Measurements from ENCODE around the gene CD300LG.
"Not testable (repeated sequence)": the region's sequence is repeated elsewhere in the genome, so short reads cannot be mapped to it uniquely, and the experiment has no call there.

The CD300LG gene

GRCh38 chr17:43854498-43854897 is 7.5 kb downstream of the CD300LG start:
- H3K4me1 Mint-ChIP-seq, result no peaks in the 10 kb centered on the region
- H3K9me3 Mint-ChIP-seq, result no peaks in the 10 kb centered on the region
- no peak overlapping the region for H3K4me3 Mint-ChIP-seq
- no peaks in the 10 kb centered on the region for H3K36me3 Mint-ChIP-seq
- DNase-seq (ENCODE audit: low spot score in 2 of 2), result no peak
- H3K27me3 Mint-ChIP-seq, result peaks cover 22% of the 10 kb centered on the region
- H3K27ac Mint-ChIP-seq, result no peak overlapping the region
- no peak for ATAC-seq (ENCODE audit: low read depth)

- Mint-ChIP-seq H3K9me3 (no peaks in the 10 kb centered on the region), H3K36me3 (no peaks in the 10 kb centered on the region), H3K4me1 (no peaks in the 10 kb centered on the region), H3K27me3 (peaks cover 17% of the 10 kb centered on the region), H3K4me3 (no peak overlapping the region), H3K27ac (no peak overlapping the region)
- no peak for ATAC-seq (ENCODE audit: low read depth)
- no peak for DNase-seq (ENCODE audit: low spot score in 2 of 2)
Observed at GRCh38 chr17:43855061-43855460, 8.1 kb downstream of the CD300LG start.

DNA sequence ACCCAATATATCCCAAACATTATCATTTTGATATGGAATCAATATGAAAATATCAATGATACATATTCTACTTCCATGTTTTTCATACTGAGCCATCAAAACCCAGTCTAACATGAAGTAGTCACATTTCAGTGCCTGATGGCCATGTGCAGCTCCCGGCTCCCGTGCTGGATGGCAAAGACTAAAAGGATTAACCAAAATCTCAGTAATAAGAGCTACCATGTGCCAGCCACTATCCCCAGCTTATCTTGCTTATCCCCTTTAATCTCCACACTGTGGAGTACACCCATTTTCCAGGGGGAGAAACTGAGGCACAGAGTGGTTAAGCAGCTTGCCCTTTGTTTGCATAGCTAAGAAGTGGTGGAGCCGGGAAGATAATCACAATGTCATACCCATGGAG is 9.2 kb downstream of the CD300LG start:
- ATAC-seq (ENCODE audit: low read depth), result no peak
- H3K36me3 Mint-ChIP-seq, result no peaks in the 10 kb centered on the region
- H3K4me3 Mint-ChIP-seq, result no peak overlapping the region
- H3K27me3 Mint-ChIP-seq, result peaks cover 17% of the 10 kb centered on the region
- H3K9me3 Mint-ChIP-seq, result no peaks in the 10 kb centered on the region
- H3K27ac Mint-ChIP-seq, result no peak overlapping the region
- H3K4me1 Mint-ChIP-seq, result no peaks in the 10 kb centered on the region
- no peak for DNase-seq (ENCODE audit: low spot score in 2 of 2)

- Mint-ChIP-seq H3K4me1 (no peaks in the 10 kb centered on the region), H3K36me3 (no peaks in the 10 kb centered on the region), H3K27me3 (peaks cover 11% of the 10 kb centered on the region), H3K27ac (no peak overlapping the region), H3K4me3 (no peak overlapping the region), H3K9me3 (no peaks in the 10 kb centered on the region)
- no peak for ATAC-seq (ENCODE audit: low read depth)
- no peak for DNase-seq (ENCODE audit: low spot score in 2 of 2)
Observed at GRCh38 chr17:43857141-43857540, 10.2 kb downstream of the CD300LG start.

DNA sequence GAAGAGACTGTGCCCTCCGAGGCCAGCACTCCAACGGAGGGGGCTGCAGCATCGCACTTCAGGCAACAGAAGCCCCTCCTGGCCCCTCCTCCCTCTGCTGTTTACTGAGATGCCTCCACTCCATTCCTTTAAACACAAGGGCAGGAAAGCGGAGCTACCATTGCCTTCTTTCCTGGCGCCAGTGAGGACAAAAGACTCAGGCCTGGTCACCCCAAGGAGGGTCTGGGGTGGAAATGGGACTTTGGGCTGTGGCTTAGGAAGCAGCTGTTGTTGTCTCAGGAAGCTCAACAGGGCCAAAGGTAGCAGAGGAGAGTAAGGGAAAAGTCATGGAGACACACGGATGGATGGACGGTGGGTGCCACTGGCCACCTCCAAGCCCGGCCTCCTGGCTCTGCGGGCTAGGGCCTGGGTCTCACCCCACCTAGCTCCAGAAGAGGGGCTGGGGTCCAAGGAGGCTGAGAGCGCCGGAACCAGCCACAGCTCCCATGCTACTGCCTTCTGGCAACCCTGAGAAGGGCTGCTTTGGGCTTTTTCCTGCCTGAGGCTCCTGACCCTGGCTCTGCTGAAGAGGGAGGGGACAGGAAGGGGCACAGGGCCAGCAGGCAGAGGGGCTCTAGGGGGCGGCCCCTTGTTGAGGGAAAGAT is 11.1 kb downstream of the CD300LG start:
- Mint-ChIP-seq H3K27ac (no peak overlapping the region), H3K4me1 (no peaks in the 10 kb centered on the region), H3K36me3 (no peaks in the 10 kb centered on the region), H3K4me3 (no peak overlapping the region), H3K27me3 (peaks cover 15% of the 10 kb centered on the region), H3K9me3 (no peaks in the 10 kb centered on the region)
- DNase-seq (ENCODE audit: low spot score in 2 of 2) (no peak), ATAC-seq (ENCODE audit: low read depth) (no peak)

- no peaks in the 10 kb centered on the region for H3K4me1 Mint-ChIP-seq
- ATAC-seq (ENCODE audit: low read depth) (no peak), DNase-seq (ENCODE audit: low spot score in 2 of 2) (no peak)
Observed at GRCh38 chr17:43860077-43860725, 13.2 kb downstream of the CD300LG start.

DNA sequence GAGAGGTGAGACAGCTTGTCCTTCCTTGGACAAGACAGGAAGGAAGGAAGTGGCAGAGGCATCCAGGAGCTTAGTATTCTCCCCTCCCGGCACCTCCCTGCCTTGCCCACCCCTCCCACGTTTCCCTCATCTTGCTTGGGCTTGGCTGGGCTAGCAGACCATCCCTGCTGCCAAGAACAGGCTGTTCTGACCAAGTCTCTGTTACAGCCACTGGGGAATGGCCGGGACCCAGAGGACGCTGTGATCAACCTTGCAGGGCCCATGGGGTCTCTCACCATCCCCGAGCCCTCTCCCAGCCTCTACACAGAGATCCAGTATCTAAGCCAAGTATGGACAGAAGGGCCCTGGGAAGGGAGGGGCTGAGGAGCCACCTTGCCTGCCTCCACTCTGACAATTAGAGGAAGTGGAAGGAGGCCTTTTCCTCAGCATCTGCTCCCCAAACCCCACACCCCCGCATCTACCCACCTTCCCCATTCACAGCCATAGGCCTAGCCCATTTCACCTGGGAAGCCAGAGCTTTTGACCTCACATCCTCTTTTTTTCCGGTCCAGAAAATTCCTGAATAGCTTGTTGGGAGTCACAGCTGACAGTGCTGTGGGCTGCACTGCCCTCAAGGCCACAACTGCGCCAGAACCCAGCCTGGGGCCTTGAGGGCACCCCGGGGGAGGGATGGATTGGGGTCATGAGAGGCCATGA is 14.1 kb downstream of the CD300LG start:
- DNase-seq (ENCODE audit: low spot score in 2 of 2), result no peak
- Mint-ChIP-seq H3K36me3 (no peaks in the 10 kb centered on the region), H3K9me3 (no peaks in the 10 kb centered on the region), H3K27ac (no peak overlapping the region), H3K27me3 (peaks cover 12% of the 10 kb centered on the region), H3K4me1 (no peaks in the 10 kb centered on the region), H3K4me3 (no peak overlapping the region)
- no peak for ATAC-seq (ENCODE audit: low read depth)

More at GRCh38 chr17:43860077-43860725, 13.2 kb downstream of the CD300LG start:
- H3K27me3 Mint-ChIP-seq, result peaks cover 15% of the 10 kb centered on the region
- no peak overlapping the region for H3K4me3 Mint-ChIP-seq
- no peak overlapping the region for H3K27ac Mint-ChIP-seq
- H3K36me3 Mint-ChIP-seq, result no peaks in the 10 kb centered on the region
- H3K9me3 Mint-ChIP-seq, result no peaks in the 10 kb centered on the region

DNA sequence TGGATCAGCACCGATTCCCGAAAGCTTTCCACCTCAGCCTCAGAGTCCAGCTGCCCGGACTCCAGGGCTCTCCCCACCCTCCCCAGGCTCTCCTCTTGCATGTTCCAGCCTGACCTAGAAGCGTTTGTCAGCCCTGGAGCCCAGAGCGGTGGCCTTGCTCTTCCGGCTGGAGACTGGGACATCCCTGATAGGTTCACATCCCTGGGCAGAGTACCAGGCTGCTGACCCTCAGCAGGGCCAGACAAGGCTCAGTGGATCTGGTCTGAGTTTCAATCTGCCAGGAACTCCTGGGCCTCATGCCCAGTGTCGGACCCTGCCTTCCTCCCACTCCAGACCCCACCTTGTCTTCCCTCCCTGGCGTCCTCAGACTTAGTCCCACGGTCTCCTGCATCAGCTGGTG is 15.0 kb downstream of the CD300LG start:
- ATAC-seq (ENCODE audit: low read depth) (no peak), DNase-seq (ENCODE audit: low spot score in 2 of 2) (no peak)
- Mint-ChIP-seq H3K27ac (no peak overlapping the region), H3K9me3 (no peaks in the 10 kb centered on the region), H3K36me3 (no peaks in the 10 kb centered on the region), H3K4me1 (no peaks in the 10 kb centered on the region), H3K27me3 (peaks cover 11% of the 10 kb centered on the region), H3K4me3 (no peak overlapping the region)

GRCh38 chr17:43864161-43864984 is 17.4 kb downstream of the CD300LG start:
- ATAC-seq (ENCODE audit: low read depth) (no peak), DNase-seq (ENCODE audit: low spot score in 2 of 2) (no peak)
- Mint-ChIP-seq H3K27ac (no peak overlapping the region), H3K9me3 (peaks cover 4% of the 10 kb centered on the region), H3K36me3 (peaks cover 2% of the 10 kb centered on the region), H3K4me1 (no peaks in the 10 kb centered on the region), H3K27me3 (peaks cover 13% of the 10 kb centered on the region), H3K4me3 (no peak overlapping the region)

- H3K27ac Mint-ChIP-seq, result no peak overlapping the region
- no peak overlapping the region for H3K4me3 Mint-ChIP-seq
- no peaks in the 10 kb centered on the region for H3K4me1 Mint-ChIP-seq
- peaks cover 2% of the 10 kb centered on the region for H3K36me3 Mint-ChIP-seq
- peaks cover 4% of the 10 kb centered on the region for H3K9me3 Mint-ChIP-seq
- peaks cover 17% of the 10 kb centered on the region for H3K27me3 Mint-ChIP-seq
- DNase-seq (ENCODE audit: low spot score in 2 of 2) (no peak), ATAC-seq (ENCODE audit: low read depth) (no peak)
Observed at GRCh38 chr17:43868226-43868994, 21.4 kb downstream of the CD300LG start.

DNA sequence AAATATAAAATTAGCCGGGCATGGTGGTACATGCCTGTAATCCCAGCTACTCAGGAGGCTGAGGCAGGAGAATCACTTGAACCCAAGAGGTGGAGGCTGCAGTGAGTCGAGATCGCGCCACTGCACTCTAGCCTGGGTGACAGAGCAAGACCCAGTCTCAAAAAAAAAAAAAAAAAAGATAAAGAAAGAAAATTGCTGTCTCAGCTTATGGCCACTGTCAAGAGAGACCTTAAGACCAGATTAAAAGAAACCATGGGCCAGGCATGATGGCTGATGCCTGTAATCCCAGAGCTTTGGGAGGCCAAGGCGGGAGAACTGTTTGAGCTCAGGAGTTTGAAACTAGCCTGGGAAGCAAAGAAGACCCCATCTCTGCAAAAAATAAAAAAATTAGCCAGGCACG is 22.1 kb downstream of the CD300LG start:
- not testable (repeated sequence) for H3K9me3 Mint-ChIP-seq; H3K4me3 Mint-ChIP-seq; ATAC-seq (ENCODE audit: low read depth); H3K36me3 Mint-ChIP-seq; H3K4me1 Mint-ChIP-seq; H3K27ac Mint-ChIP-seq; DNase-seq (ENCODE audit: low spot score in 2 of 2)
- H3K27me3 Mint-ChIP-seq, result peaks cover 22% of the 10 kb centered on the region

DNA sequence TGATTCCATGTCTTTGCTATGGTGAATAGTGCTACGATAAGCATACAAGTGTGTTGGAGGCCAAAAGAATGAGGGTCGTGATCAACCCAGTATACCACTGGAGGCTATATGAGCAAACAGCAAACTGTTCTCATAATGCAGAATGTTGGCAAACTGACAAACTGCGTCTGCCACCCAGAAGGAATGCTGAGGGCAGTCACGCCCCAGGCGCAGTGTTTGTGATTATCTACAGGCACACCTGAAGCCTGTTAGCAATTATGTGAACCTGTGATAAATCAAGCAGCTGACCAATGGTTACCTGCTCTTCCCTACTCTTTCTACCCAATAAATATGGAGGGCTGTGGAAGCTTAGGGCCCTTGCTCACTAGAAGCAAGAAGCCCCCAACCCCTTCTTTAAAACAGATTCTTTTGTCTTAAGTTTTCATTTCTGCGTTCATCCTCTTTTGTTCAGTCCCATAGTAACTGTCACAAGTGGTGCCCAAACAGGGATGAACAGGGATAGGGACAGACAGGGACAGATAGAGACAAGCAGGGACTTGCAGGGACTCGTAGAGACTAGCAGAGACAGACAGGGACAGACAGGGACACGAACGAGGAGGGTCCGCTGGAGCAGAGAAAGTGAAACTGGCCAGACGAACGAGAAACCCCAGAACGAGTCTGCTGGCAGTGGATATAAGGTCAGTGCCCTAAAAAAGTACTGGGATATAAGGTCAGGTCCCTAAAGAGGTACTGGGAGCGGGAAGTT is 25.1 kb downstream of the CD300LG start:
- Mint-ChIP-seq H3K36me3 (peaks cover 2% of the 10 kb centered on the region), H3K4me1 (no peaks in the 10 kb centered on the region), H3K27ac (no peak overlapping the region), H3K27me3 (peaks cover 31% of the 10 kb centered on the region), H3K9me3 (peaks cover 4% of the 10 kb centered on the region), H3K4me3 (no peak overlapping the region)
- ATAC-seq (ENCODE audit: low read depth) (no peak), DNase-seq (ENCODE audit: low spot score in 2 of 2) (no peak)

DNA sequence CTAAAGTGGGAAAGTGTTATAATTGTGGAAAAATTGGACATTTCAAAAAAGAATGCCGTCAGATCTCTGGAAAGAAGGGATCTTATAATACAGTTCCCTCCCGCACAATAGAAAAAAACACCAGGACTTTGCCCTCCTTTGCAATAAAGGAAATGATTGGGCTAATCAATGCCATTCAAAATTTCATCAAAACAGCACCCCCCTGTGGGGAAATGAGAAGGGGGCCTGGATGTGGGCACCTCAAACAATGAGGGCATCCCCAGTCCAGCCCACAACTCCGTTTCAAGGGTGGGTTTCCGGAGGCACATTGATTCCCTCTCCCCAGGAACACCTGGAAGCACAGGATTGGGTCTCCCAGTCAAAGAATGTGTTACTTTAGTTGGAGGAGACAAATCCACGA is 26.1 kb downstream of the CD300LG start:
- H3K27me3 Mint-ChIP-seq, result peaks cover 29% of the 10 kb centered on the region
- no peak overlapping the region for H3K4me3 Mint-ChIP-seq
- peaks cover 4% of the 10 kb centered on the region for H3K9me3 Mint-ChIP-seq
- H3K27ac Mint-ChIP-seq, result no peak overlapping the region
- H3K4me1 Mint-ChIP-seq, result no peaks in the 10 kb centered on the region
- no peak for DNase-seq (ENCODE audit: low spot score in 2 of 2)
- no peak for ATAC-seq (ENCODE audit: low read depth)
- H3K36me3 Mint-ChIP-seq, result peaks cover 2% of the 10 kb centered on the region
